Endothelial cell of umbilical vein (primary cell): ENCODE measurements around the gene MBLAC1. TPM values are rescaled to one million over a fixed set of nuclear protein-coding genes. Genes with fewer than 3 reads are reported as not detected.
A peak's percentile ranks its signal among the peaks of the same experiment; 100 is the strongest.

Source experiments
- BruUV-seq: library from RNA; stranded (reverse); fragments of 400-500 nt; replicated peaks from 2 replicates; lab custom pipeline; 2021; lab: Mats Ljungman, UMichigan
- CTCF ChIA-PET: fragments of 300-600, 350-600 bp; sonication (Branson Sonifier 250); formaldehyde crosslinking; loops from one replicate; lab custom pipeline; 2021; ENCODE audit warnings: antibody characterized with exemption, inconsistent platforms; lab: Charles Lee
- POLR2A ChIA-PET: fragments of 300-600, 350-600 bp; sonication (Branson Sonifier 250); formaldehyde crosslinking; loops from one replicate; lab custom pipeline; 2021; ENCODE audit warnings: antibody characterized with exemption, inconsistent platforms; lab: Charles Lee
- DNase-seq: peaks from one replicate; pipeline ENCODE4 v3.0.0-alpha.2; 2011; ENCODE audit warnings: low read depth, low spot score
- FAIRE-seq: peaks from 2 replicates; lab custom pipeline; 2011; peaks lifted over from hg19 to GRCh38; lab: Jason Lieb, UNC
- H2AFZ ChIP-seq: 2 replicates; pipeline ENCODE4 v1.6.0; 2012; ENCODE audit warnings: low read depth, low read length, control low read depth, inconsistent platforms
- H3K27ac ChIP-seq: 2 replicates; pipeline ENCODE4 v1.5.1; 2011; ENCODE audit warnings: low read depth, mild to moderate bottlenecking, control low read depth, low read length, moderate library complexity; ENCODE audit not compliant: insufficient read depth
- H3K27me3 ChIP-seq, 2 experiments: 2 replicates each; pipeline versions ENCODE4 v1.6.0 to v1.6.1; 2011; ENCODE audit warnings: low read length in 2 of 2, mixed read lengths in 1 of 2; ENCODE audit not compliant: control insufficient read depth in 2 of 2, insufficient read depth in 2 of 2
- H3K36me3 ChIP-seq, 2 experiments: 2 replicates in 1 of 2; 3 replicates in 1 of 2; pipeline ENCODE4 v1.5.1; 2011; ENCODE audit warnings: low read length in 2 of 2, mild to moderate bottlenecking in 1 of 2, moderate library complexity in 1 of 2; ENCODE audit not compliant: control insufficient read depth in 2 of 2, insufficient read depth in 2 of 2; ENCODE audit errors: extremely low read depth in 1 of 2
- H3K4me1 ChIP-seq: 3 replicates; pipeline ENCODE4 v1.5.1; 2011; ENCODE audit warnings: mild to moderate bottlenecking, low read length; ENCODE audit not compliant: control insufficient read depth, insufficient read depth; ENCODE audit errors: extremely low read depth
- H3K4me2 ChIP-seq: 2 replicates; pipeline ENCODE4 v1.6.1; 2011; ENCODE audit warnings: low read length, control low read depth, mixed read lengths; ENCODE audit not compliant: insufficient read depth
- H3K4me3 ChIP-seq, 3 experiments: fragments of 200-600 bp in 1 of 3; sonication (generic), shearing (Covaris generic) in 1 of 3; replicated peaks in 1 of 3; 2 replicates each; pipeline ENCODE4 v1.5.1; 2011 to 2016; ENCODE audit warnings: control low read depth in 3 of 3, low read length in 3 of 3, mild to moderate bottlenecking in 2 of 3, inconsistent platforms in 1 of 3, low read depth in 1 of 3, moderate library complexity in 1 of 3; ENCODE audit not compliant: insufficient read depth in 1 of 3
- H3K79me2 ChIP-seq: 2 replicates; pipeline ENCODE4 v1.6.0; 2012; ENCODE audit warnings: low read length, inconsistent platforms; ENCODE audit not compliant: control insufficient read depth, insufficient read depth
- H3K9ac ChIP-seq: replicated peaks from 2 replicates; pipeline ENCODE3; 2011; ENCODE audit warnings: low read length, control low read depth; ENCODE audit not compliant: insufficient read depth; ENCODE audit errors: extremely low read depth
- H3K9me1 ChIP-seq: replicated peaks from 3 replicates; pipeline ENCODE4 v1.6.0; 2011; ENCODE audit warnings: mild to moderate bottlenecking, low read length; ENCODE audit not compliant: control insufficient read depth, insufficient read depth; ENCODE audit errors: extremely low read depth
- H3K9me3 ChIP-seq: replicated peaks from 2 replicates; pipeline ENCODE4 v1.5.1; 2012; ENCODE audit warnings: low read length, inconsistent platforms; ENCODE audit not compliant: control insufficient read depth, insufficient read depth
- H4K20me1 ChIP-seq: replicated peaks from 2 replicates; pipeline ENCODE3; 2011; ENCODE audit warnings: mild to moderate bottlenecking, low read length; ENCODE audit not compliant: control insufficient read depth, insufficient read depth; ENCODE audit errors: extremely low read depth
- CTCF ChIP-seq, 2 donors: IDR thresholded peaks; 1 replicate in 1 of 2; 2 replicates in 1 of 2; pipeline ENCODE4 v1.5.1; 2011; ENCODE audit warnings: low read length in 2 of 2, mild to moderate bottlenecking in 2 of 2, moderate library complexity in 2 of 2, control low read depth in 1 of 2, inconsistent platforms in 1 of 2, low read depth in 1 of 2; ENCODE audit not compliant: insufficient read depth in 1 of 2; ENCODE audit errors: extremely low read depth in 1 of 2
- EZH2 ChIP-seq: IDR thresholded peaks from 2 replicates; pipeline ENCODE4 v1.6.1; 2012; ENCODE audit warnings: borderline replicate concordance, low read depth, mild to moderate bottlenecking, moderate library complexity, low read length, inconsistent platforms; ENCODE audit not compliant: severe bottlenecking
- GATA2 ChIP-seq: IDR thresholded peaks from 2 replicates; pipeline ENCODE4 v1.7.0; 2011; ENCODE audit warnings: low read depth, mild to moderate bottlenecking, moderate library complexity, mixed read lengths, low read length; ENCODE audit not compliant: insufficient read length, insufficient read depth
- JUN ChIP-seq: IDR thresholded peaks from 2 replicates; pipeline ENCODE4 v1.6.1; 2011; ENCODE audit warnings: borderline replicate concordance, low read depth; ENCODE audit not compliant: insufficient read length, insufficient read depth
- MYC ChIP-seq: IDR thresholded peaks from one replicate; pipeline ENCODE4 v1.6.1; 2011; ENCODE audit warnings: mild to moderate bottlenecking, low read depth, low read length
- POLR2A ChIP-seq: IDR thresholded peaks from 2 replicates; pipeline ENCODE4 v1.6.1; 2012; ENCODE audit warnings: low read depth, mild to moderate bottlenecking, control low read depth, low read length
- POLR2AphosphoS5 ChIP-seq: IDR thresholded peaks from 2 replicates; pipeline ENCODE4 v1.6.1; 2012; ENCODE audit warnings: low read depth, mild to moderate bottlenecking, control low read depth, low read length, moderate library complexity; ENCODE audit not compliant: insufficient read depth
- dilution Hi-C: fragments of 300-500 bp; cut with MboI; formaldehyde crosslinking; loops from one replicate; pipeline ENCODE4 v1.15.0; 2019; ENCODE audit warnings: low sequenced_read_pairs; ENCODE audit not compliant: extremely low pct_ligation_motif_present
- intact Hi-C: fragments of 100-400 bp; cut with micrococcal nuclease; formaldehyde crosslinking; loops from one replicate; pipeline ENCODE4 v1.10.0; 2022
- polyA plus RNA-seq, 4 experiments: library from polyadenylated mRNA; depleted of rRNA in 3 of 4; stranded (reverse) in 3 of 4; unstranded in 1 of 4; fragments of >200 nt; gene quantifications; 2 replicates each; pipeline versions ENCODE4 v1.2.1 to v1.2.3, GENCODE V29; 2011 to 2012; ENCODE audit warnings: missing spikeins in 1 of 4
- total RNA-seq: library from RNA; stranded (reverse); gene quantifications from 2 replicates; pipeline ENCODE4 v1.2.3, GENCODE V29; 2021
- TF ChIP-seq, protein P1 (sequence below): IDR thresholded peaks from 2 replicates; pipeline ENCODE4 v1.6.1; 2011; ENCODE audit not compliant: insufficient read depth, insufficient read length

MBLAC1 gene
- total and polyA plus RNA-seq, 2 donors (not counting 3 experiments of a cell fraction or from before 2014, with no cell fraction given), result 1.8 to 2.1 TPM

DNA sequence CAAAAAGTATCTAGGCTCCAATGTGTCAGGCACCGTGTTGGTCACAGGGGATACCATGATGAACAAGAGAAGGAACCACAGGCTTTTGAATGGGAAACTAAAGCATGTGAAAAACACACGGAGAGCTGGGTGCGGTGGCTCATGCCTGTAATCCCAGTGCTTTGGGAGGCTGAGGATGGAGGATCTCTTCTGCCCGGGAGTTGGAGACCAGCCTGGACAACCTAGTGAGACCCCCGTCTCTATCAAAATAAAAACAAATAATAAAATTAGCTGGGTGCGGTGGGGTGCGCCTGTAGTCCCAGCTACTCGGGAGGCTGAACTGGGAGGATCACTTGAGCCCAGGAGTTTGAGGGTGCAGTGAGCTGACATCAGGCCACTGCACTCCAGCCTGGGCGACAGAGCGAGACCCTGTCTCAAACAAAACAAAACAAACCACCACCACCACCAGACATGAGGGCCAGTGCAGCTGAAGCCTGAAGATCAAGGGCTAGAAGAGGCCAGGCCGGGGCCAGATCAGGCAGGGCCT lies 38.6 kb upstream of the MBLAC1 start:
- peaks cover 17% of the 10 kb centered on the region for H3K79me2 ChIP-seq
- peak overlapping the region; percentile 94 for H3K27ac ChIP-seq
- TF ChIP-seq POLR2A (no peak), EZH2 (no peak)
- TF ChIP-seq, protein P1, sequence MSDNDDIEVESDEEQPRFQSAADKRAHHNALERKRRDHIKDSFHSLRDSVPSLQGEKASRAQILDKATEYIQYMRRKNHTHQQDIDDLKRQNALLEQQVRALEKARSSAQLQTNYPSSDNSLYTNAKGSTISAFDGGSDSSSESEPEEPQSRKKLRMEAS, result no peak
- DNase-seq (no peak), FAIRE-seq (no peak)
- H3K4me1 ChIP-seq, result peaks cover 32% of the 10 kb centered on the region
- peak overlapping the region in 1 of 3 experiments; percentile 74 for H3K4me3 ChIP-seq
- no peaks in the 10 kb centered on the region for H4K20me1 ChIP-seq
- POLR2A ChIA-PET, result interaction anchor here (1.0 to 2.0 kb wide), 2 partner anchors 12 to 13 kb away, joined by 6 to 10 read pairs; partner anchors contain the start of genes AP4M1 and MCM7
- dilution Hi-C loops, result no loop called here
- no peak overlapping the region for H2AFZ ChIP-seq
- TSS peak; percentile 58 for BruUV-seq
- H3K36me3 ChIP-seq, result peaks cover 15 to 16% of the 10 kb centered on the region in 2 experiments
- H3K4me2 ChIP-seq, result peak overlapping the region; percentile 45
- no peaks in the 10 kb centered on the region for H3K9me3 ChIP-seq
- H3K9me1 ChIP-seq, result no peaks in the 10 kb centered on the region
- intact Hi-C loops, result loop anchor here (10.0 kb wide), 1 partner anchor 173 kb away; the partner anchor contains the start of gene TRIM4
- CTCF ChIA-PET, result interaction anchor here (0.6 to 2.9 kb wide), 3 partner anchors 13 to 350 kb away, joined by 4 to 18 read pairs (median 5); partner anchors contain the start of genes AP4M1 and MCM7
- H3K9ac ChIP-seq, result peak overlapping the region; percentile 90
- no peaks in the 10 kb centered on the region for H3K27me3 ChIP-seq

DNA sequence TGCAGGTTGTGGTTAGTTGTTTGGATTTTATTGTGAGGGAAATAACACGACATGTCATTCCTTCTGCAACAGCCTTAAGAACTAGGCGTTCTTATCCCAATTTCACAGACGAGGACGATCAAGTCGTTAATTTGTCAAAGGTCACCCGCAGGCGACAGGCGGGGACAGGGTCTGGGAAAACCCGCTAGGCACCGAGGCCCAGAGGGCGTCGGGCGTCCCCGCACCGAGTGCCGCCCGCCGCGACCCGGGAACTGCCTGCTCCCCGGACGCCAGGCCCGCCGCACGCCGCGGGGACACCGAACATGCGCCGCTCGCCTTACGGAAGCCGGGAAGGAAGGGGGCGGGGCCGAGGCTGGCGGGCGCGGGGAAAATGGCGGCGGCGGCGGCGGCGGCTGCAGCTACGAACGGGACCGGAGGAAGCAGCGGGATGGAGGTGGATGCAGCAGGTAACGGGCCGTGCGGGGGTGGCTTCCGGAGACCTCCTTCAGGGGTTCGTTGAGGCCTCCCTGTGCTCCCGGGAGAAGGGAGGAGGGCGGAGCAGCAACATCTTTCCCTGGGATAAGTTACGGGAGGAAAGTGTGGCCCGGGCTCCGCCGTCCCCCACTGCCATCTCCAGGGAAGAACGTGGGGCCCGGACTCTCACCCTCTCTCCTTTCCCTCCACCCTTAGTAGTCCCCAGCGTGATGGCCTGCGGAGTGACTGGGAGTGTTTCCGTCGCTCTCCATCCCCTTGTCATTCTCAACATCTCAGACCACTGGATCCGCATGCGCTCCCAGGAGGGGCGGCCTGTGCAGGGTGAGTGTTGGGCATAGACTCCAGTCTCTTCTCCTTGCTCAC lies 37.9 kb upstream of the MBLAC1 start, which contains the start of gene COPS6:
Gene COPS6, plus strand, starts transcription at position 349 of the 837 bp plus-strand sequence. Its CDS starts 22 bp downstream, at position 371.
- Histone ChIP-seq H3K4me2 (peak within 1 kb of the TSS; percentile 53), H3K9ac (peak within 1 kb of the TSS; percentile 90), H3K36me3 (peaks cover 21 to 22% of the 10 kb centered on the region in 2 experiments), H3K9me3 (no peaks in the 10 kb centered on the region), H3K9me1 (no peaks in the 10 kb centered on the region), H4K20me1 (no peaks in the 10 kb centered on the region), H3K4me3 (peak within 1 kb of the TSS; percentile 62 to 74 (median 68)), H3K79me2 (peaks cover 19% of the 10 kb centered on the region), H3K27ac (peak within 1 kb of the TSS; percentile 94), H3K27me3 (no peaks in the 10 kb centered on the region), H3K4me1 (peaks cover 39% of the 10 kb centered on the region), H2AFZ (peak within 1 kb of the TSS; percentile 66)
- POLR2A ChIA-PET, result interaction anchor here (1.0 kb wide), 1 partner anchor 12 kb away, joined by 6 read pairs; the partner anchor contains the start of genes AP4M1 and MCM7
- peak; percentile 65 for DNase-seq
- TSS peak; percentile 31 for BruUV-seq
- CTCF ChIA-PET, result interaction anchor here (0.6 to 2.9 kb wide), 3 partner anchors 13 to 349 kb away, joined by 4 to 18 read pairs (median 5); partner anchors contain the start of genes AP4M1 and MCM7
- dilution Hi-C loops (no loop called here), intact Hi-C loops (loop anchor here (10.0 kb wide), 1 partner anchor 174 kb away; the partner anchor contains the start of gene TRIM4)
- TF ChIP-seq MYC (no peak), POLR2AphosphoS5 (peak; percentile 74), POLR2A (peak; percentile 84), GATA2 (no peak), JUN (no peak), CTCF (IDR thresholded peaks at IDR 0.05; ENCODE audit: extremely low read depth in 1 of 2, insufficient read depth in 1 of 2, low read depth in 1 of 2, low read length in 2 of 2) (no peak)
- TF ChIP-seq, protein P1, result peak; percentile 48
- FAIRE-seq, result peak; percentile 74
